Mucosa of descending colon (tissue), 3 donors: ENCODE results near the gene DOCK1. TPM values are rescaled to one million over a fixed set of nuclear protein-coding genes. Genes with fewer than 3 reads are reported as not detected.

Source experiments
- ATAC-seq: fragments of 200-7000 bp; cut with Tn5 transposase; one replicate; pipeline ENCODE4 v1.9.1; 2020; ENCODE audit warnings: mild to moderate bottlenecking, moderate library complexity
- DNase-seq, 3 donors: peaks; one replicate each; pipeline ENCODE4 v3.0.0-alpha.2; 2020
- H3K36me3 ChIP-seq: fragments of 200-600 bp; one replicate; pipeline ENCODE4 v1.8.0; 2021; ENCODE audit warnings: low read depth, mild to moderate bottlenecking
- H3K4me1 ChIP-seq: fragments of 200-600 bp; one replicate; pipeline ENCODE4 v1.8.0; 2021; ENCODE audit warnings: low read depth, mild to moderate bottlenecking
- H3K4me3 ChIP-seq: fragments of 200-600 bp; one replicate; pipeline ENCODE4 v1.8.0; 2021; ENCODE audit warnings: mild to moderate bottlenecking
- H3K9me3 ChIP-seq: fragments of 200-600 bp; one replicate; pipeline ENCODE4 v1.8.0; 2021; ENCODE audit warnings: mild to moderate bottlenecking
- CTCF ChIP-seq: fragments of 200-600 bp; IDR thresholded peaks from one replicate; pipeline ENCODE4 v1.8.0; 2022; ENCODE audit warnings: antibody characterized with exemption, mild to moderate bottlenecking
- intact Hi-C, 2 donors: fragments of 100-400 bp; cut with DNase I in 1 of 2; cut with micrococcal nuclease in 1 of 2; formaldehyde crosslinking; loops; one replicate each; pipeline versions ENCODE4 v1.11.0 to v1.11.1; 2022; cut with DNase I, micrococcal nuclease
- total RNA-seq, 3 donors: library from RNA; stranded (reverse); fragmentation: NEBNext Ultra II Directional in 2 of 3; extraction: Animal tissue kit (Norgen Biotek cat#: 25700) in 2 of 3; gene quantifications; one replicate each; pipeline versions ENCODE4 v1.2.1 to v1.2.4, GENCODE V29; 2021 to 2023
- donor health status: DM: no; HTN: no; CAD: no; lungs with moderate emphysema.
- donor health status: DM: no; HTN: no; CAD: no.
- donor health status: DM: no; HTN: yes; CAD: no.

DOCK1 gene
- total RNA-seq, 3 donors from 2014 or later: 56.5 to 103 (median 74.1) TPM

- TF ChIP-seq CTCF: no peak
- Histone ChIP-seq H3K9me3 (no peaks in the 10 kb centered on the region), H3K4me3 (no peak overlapping the region), H3K4me1 (no peaks in the 10 kb centered on the region), H3K36me3 (no peaks in the 10 kb centered on the region)
- intact Hi-C loops: no loop called here
- DNase-seq (no peak), ATAC-seq (no peak)
Measured at GRCh38 chr10:127408733-127409132, 503.5 kb downstream of the DOCK1 start.

GRCh38 chr10:127410030-127410429 lies 504.8 kb downstream of the DOCK1 start:
- Histone ChIP-seq H3K4me3 (no peak overlapping the region), H3K4me1 (no peaks in the 10 kb centered on the region), H3K9me3 (no peaks in the 10 kb centered on the region), H3K36me3 (no peaks in the 10 kb centered on the region)
- intact Hi-C loops: no loop called here
- ATAC-seq (no peak), DNase-seq (no peak)
- TF ChIP-seq CTCF: no peak

GRCh38 chr10:127411062-127411461 lies 505.8 kb downstream of the DOCK1 start:
- no peak for ATAC-seq
- Histone ChIP-seq H3K9me3 (no peaks in the 10 kb centered on the region), H3K4me3 (no peak overlapping the region), H3K36me3 (no peaks in the 10 kb centered on the region), H3K4me1 (no peaks in the 10 kb centered on the region)
- DNase-seq: no peak
- TF ChIP-seq CTCF: no peak
- intact Hi-C loops: no loop called here

- DNase-seq (no peak), ATAC-seq (no peak)
- H3K36me3 ChIP-seq: no peaks in the 10 kb centered on the region
- no peak overlapping the region for H3K4me3 ChIP-seq
- H3K9me3 ChIP-seq: no peaks in the 10 kb centered on the region
- TF ChIP-seq CTCF: no peak
- no peaks in the 10 kb centered on the region for H3K4me1 ChIP-seq
- intact Hi-C loops: no loop called here
Measured at GRCh38 chr10:127413326-127413725, 508.1 kb downstream of the DOCK1 start.

- H3K36me3 ChIP-seq: no peaks in the 10 kb centered on the region
- ATAC-seq: no peak
- intact Hi-C loops: no loop called here
Measured at GRCh38 chr10:127414024-127414423, 508.8 kb downstream of the DOCK1 start.

More at GRCh38 chr10:127414024-127414423, 508.8 kb downstream of the DOCK1 start:
- no peak for TF ChIP-seq CTCF
- no peak for DNase-seq
- H3K4me3 ChIP-seq: no peak overlapping the region
- no peaks in the 10 kb centered on the region for H3K4me1 ChIP-seq
- H3K9me3 ChIP-seq: no peaks in the 10 kb centered on the region
